Transverse colon (tissue), 4 donors: ENCODE measurements around the gene KNCN. TPM values are rescaled to one million over a fixed set of nuclear protein-coding genes. Genes with fewer than 3 reads are reported as not detected.

Experiments used
- DNase-seq: peaks from one replicate; pipeline ENCODE4 v3.0.0-alpha.2; 2019
- H3K27ac ChIP-seq, 4 donors: fragments of 200-600 bp; sonication (generic); 2 replicates each; pipeline ENCODE4 v1.5.1; 2016 to 2018; ENCODE audit warnings: inconsistent platforms in 4 of 4
- H3K27me3 ChIP-seq: fragments of 200-600 bp; sonication (generic); 2 replicates; pipeline ENCODE4 v1.5.1; 2017; ENCODE audit warnings: inconsistent platforms
- H3K36me3 ChIP-seq, 4 donors: fragments of 200-600 bp; sonication (generic); 2 replicates each; pipeline ENCODE4 v1.5.1; 2017 to 2019; ENCODE audit warnings: inconsistent platforms in 4 of 4
- H3K4me1 ChIP-seq, 4 donors: fragments of 200-600 bp; sonication (generic); 2 replicates each; pipeline ENCODE4 v1.5.1; 2017 to 2020; ENCODE audit warnings: inconsistent platforms in 4 of 4
- H3K4me3 ChIP-seq, 4 donors: fragments of 200-600 bp; sonication (generic); 1 replicate in 1 of 4; 2 replicates in 3 of 4; pipeline versions ENCODE4 v1.5.1 to v1.6.1; 2017 to 2019; ENCODE audit warnings: inconsistent platforms in 4 of 4
- H3K9me3 ChIP-seq, 2 donors: fragments of 200-600 bp; sonication (generic); 2 replicates each; pipeline ENCODE4 v1.5.1; 2017 to 2019; ENCODE audit warnings: inconsistent platforms in 2 of 2
- EP300 ChIP-seq: sonication (generic); formaldehyde crosslinking; IDR thresholded peaks from one replicate; pipeline ENCODE4 v1.6.1; 2017; ENCODE audit warnings: antibody characterized with exemption, low read depth
- POLR2A ChIP-seq: fragments of 450-650 bp; IDR thresholded peaks from one replicate; pipeline ENCODE4 v1.6.1; 2016; ENCODE audit warnings: antibody characterized with exemption, mild to moderate bottlenecking, moderate library complexity
- POLR2AphosphoS5 ChIP-seq, 3 donors: sonication (generic); formaldehyde crosslinking; IDR thresholded peaks; one replicate each; pipeline ENCODE4 v1.6.1; 2016; ENCODE audit warnings: antibody characterized with exemption in 3 of 3
- WGBS, 2 donors: methylation state at CpG; one replicate each; pipeline ENCODE4 v1.1.5; 2018; ENCODE audit warnings: low coverage in 1 of 2; 5-methylcytosine and 5-hydroxymethylcytosine counted together
- in situ Hi-C, 4 donors: fragments of 200-750 bp; cut with MboI; loops; one replicate each; pipeline versions ENCODE4 v1.15.0 to v1.15.1; 2017; ENCODE audit warnings: low sequenced_read_pairs in 3 of 4, low pct_ligation_motif_present in 1 of 4, low pct_unique_long_range_greater_than_20kb in 1 of 4
- intact Hi-C: fragments of 100-400 bp; cut with DNase I; formaldehyde crosslinking; loops from one replicate; pipeline ENCODE4 v1.15.1; 2023; ENCODE audit warnings: low total_unique reads
- total RNA-seq, 4 donors: library from RNA; depleted of rRNA; stranded (reverse); fragments of >200 nt; gene quantifications; one replicate each; pipeline ENCODE4 v1.1.0, GENCODE V29; 2016
- TF ChIP-seq, protein P1 (sequence below), 5 experiments: fragments of 200-600 bp in 3 of 5; fragments of 450-650 bp in 2 of 5; sonication (generic) in 3 of 5; IDR thresholded peaks; 1 replicate in 2 of 5; 2 replicates in 3 of 5; pipeline ENCODE4 v1.5.1; 2016 to 2017; ENCODE audit warnings: antibody characterized with exemption in 5 of 5, inconsistent platforms in 3 of 5, mild to moderate bottlenecking in 2 of 5, moderate library complexity in 1 of 5

Gene KNCN
- total RNA-seq, 4 donors from 2014 or later: not detected

- in situ Hi-C loops: loop anchor here in 3 of 4 donors (5.0 to 10.0 kb wide), 3 partner anchors 49 to 82 kb away; no protein-coding TSS in a partner anchor
- peaks cover 37% of the 10 kb centered on the region for H3K27me3 ChIP-seq
- 38% methylated on average over 10 of the region's 14 CpGs; no CpG with 5 or more reads in 1 of the 2 donors for WGBS, 2 donors
Observed at GRCh38 chr1:46526691-46527291, 24.7 kb downstream of the KNCN start.

GRCh38 chr1:46526013-46526690, 25.3 kb downstream of the KNCN start:
- no peak for TF ChIP-seq EP300
- TF ChIP-seq POLR2AphosphoS5 (IDR thresholded peaks at IDR 0.05): no peak
- no peak for TF ChIP-seq POLR2A
- TF ChIP-seq, protein P1, sequence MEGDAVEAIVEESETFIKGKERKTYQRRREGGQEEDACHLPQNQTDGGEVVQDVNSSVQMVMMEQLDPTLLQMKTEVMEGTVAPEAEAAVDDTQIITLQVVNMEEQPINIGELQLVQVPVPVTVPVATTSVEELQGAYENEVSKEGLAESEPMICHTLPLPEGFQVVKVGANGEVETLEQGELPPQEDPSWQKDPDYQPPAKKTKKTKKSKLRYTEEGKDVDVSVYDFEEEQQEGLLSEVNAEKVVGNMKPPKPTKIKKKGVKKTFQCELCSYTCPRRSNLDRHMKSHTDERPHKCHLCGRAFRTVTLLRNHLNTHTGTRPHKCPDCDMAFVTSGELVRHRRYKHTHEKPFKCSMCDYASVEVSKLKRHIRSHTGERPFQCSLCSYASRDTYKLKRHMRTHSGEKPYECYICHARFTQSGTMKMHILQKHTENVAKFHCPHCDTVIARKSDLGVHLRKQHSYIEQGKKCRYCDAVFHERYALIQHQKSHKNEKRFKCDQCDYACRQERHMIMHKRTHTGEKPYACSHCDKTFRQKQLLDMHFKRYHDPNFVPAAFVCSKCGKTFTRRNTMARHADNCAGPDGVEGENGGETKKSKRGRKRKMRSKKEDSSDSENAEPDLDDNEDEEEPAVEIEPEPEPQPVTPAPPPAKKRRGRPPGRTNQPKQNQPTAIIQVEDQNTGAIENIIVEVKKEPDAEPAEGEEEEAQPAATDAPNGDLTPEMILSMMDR (IDR thresholded peaks at IDR 0.05): no peak
- Histone ChIP-seq H3K4me3 (no peak overlapping the region), H3K36me3 (no peaks in the 10 kb centered on the region), H3K4me1 (peaks cover 0 to 19% (median 4%) of the 10 kb centered on the region in 4 donors), H3K27me3 (peaks cover 37% of the 10 kb centered on the region), H3K9me3 (no peaks in the 10 kb centered on the region), H3K27ac (peak overlapping the region in 2 of 4 donors; percentile 43 to 47)
- DNase-seq: no peak
- in situ Hi-C loops: loop anchor here in 3 of 4 donors (5.0 to 10.0 kb wide), 3 partner anchors 49 to 81 kb away; no protein-coding TSS in a partner anchor
- intact Hi-C loops: loop anchor here (5.0 kb wide), 1 partner anchor 119 kb away; no protein-coding TSS in a partner anchor
- 59 to 67% methylated on average over 3 to 17 of the region's 17 CpGs for WGBS, 2 donors

More at GRCh38 chr1:46526691-46527291, 24.7 kb downstream of the KNCN start:
- no peak overlapping the region for H3K4me3 ChIP-seq
- peak overlapping the region in 2 of 4 donors; percentile 43 to 47 for H3K27ac ChIP-seq
- H3K4me1 ChIP-seq: peaks cover 0 to 19% (median 4%) of the 10 kb centered on the region in 4 donors
- no peak for TF ChIP-seq POLR2AphosphoS5 (IDR thresholded peaks at IDR 0.05)
- no peak for TF ChIP-seq EP300
- TF ChIP-seq, protein P1 (IDR thresholded peaks at IDR 0.05): no peak
- TF ChIP-seq POLR2A: no peak
- intact Hi-C loops: loop anchor here (5.0 kb wide), 1 partner anchor 119 kb away; no protein-coding TSS in a partner anchor
- H3K36me3 ChIP-seq: no peaks in the 10 kb centered on the region
- peak; percentile 79 for DNase-seq
- H3K9me3 ChIP-seq: no peaks in the 10 kb centered on the region

DNA sequence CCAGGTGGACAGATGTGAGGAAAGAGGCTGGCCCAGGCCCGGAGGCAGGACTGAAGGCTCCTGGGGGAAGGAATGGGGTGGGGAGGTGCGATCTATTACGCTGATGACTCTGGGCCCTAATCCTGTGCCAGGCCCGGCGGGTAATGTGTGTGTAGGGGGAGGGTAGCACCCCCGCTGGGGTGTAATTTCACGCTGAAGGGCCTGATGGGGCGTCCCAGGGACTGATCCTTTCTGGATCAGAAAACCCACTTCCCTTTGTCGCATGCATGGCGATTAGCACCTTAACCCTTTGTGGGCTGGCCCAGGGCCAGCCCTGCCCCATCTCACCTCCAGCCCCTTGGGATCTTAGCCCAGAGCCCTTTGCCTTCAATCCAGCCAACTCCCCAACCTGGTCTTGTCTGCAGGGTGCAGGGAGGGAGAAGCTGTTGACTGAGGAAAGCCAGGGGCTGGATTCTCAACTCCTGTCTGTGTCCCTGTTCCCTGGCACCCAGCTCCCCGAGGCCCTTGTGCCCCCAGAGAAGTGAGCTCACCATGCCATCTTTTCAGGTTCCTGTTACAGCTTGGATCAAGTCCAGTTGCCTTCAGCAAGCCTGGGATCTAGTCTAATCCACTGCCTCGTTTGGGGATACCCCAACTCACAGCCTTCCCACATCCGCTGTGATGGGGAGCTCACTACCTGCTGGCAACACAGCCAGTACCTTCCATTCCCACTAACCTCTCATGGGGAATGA, 26.0 kb downstream of the KNCN start:
- Histone ChIP-seq H3K4me1 (peaks cover 0 to 19% (median 4%) of the 10 kb centered on the region in 4 donors), H3K4me3 (no peak overlapping the region), H3K9me3 (no peaks in the 10 kb centered on the region), H3K36me3 (no peaks in the 10 kb centered on the region), H3K27me3 (peaks cover 32% of the 10 kb centered on the region), H3K27ac (no peak overlapping the region)
- DNase-seq: no peak
- WGBS, 2 donors: 70 to 79% methylated on average over 3 to 13 of the region's 13 CpGs
- TF ChIP-seq, protein P1 (IDR thresholded peaks at IDR 0.05): no peak
- no peak for TF ChIP-seq POLR2A
- TF ChIP-seq POLR2AphosphoS5 (IDR thresholded peaks at IDR 0.05): no peak
- TF ChIP-seq EP300: no peak
- intact Hi-C loops (loop anchor here (5.0 kb wide), 1 partner anchor 118 kb away; no protein-coding TSS in a partner anchor), in situ Hi-C loops (loop anchor here in 3 of 4 donors (5.0 to 10.0 kb wide), 3 partner anchors 48 to 81 kb away; no protein-coding TSS in a partner anchor)
